Measurements from ENCODE around the gene NAA40. TPM values are rescaled to one million over a fixed set of nuclear protein-coding genes. Genes with fewer than 3 reads are reported as not detected.

Gene NAA40
- total and polyA plus RNA-seq, 2 of the 13 experiments (the other 11 are each of a cell fraction or from before 2014, with no cell fraction given), result 11.1 to 17.9 TPM

DNA sequence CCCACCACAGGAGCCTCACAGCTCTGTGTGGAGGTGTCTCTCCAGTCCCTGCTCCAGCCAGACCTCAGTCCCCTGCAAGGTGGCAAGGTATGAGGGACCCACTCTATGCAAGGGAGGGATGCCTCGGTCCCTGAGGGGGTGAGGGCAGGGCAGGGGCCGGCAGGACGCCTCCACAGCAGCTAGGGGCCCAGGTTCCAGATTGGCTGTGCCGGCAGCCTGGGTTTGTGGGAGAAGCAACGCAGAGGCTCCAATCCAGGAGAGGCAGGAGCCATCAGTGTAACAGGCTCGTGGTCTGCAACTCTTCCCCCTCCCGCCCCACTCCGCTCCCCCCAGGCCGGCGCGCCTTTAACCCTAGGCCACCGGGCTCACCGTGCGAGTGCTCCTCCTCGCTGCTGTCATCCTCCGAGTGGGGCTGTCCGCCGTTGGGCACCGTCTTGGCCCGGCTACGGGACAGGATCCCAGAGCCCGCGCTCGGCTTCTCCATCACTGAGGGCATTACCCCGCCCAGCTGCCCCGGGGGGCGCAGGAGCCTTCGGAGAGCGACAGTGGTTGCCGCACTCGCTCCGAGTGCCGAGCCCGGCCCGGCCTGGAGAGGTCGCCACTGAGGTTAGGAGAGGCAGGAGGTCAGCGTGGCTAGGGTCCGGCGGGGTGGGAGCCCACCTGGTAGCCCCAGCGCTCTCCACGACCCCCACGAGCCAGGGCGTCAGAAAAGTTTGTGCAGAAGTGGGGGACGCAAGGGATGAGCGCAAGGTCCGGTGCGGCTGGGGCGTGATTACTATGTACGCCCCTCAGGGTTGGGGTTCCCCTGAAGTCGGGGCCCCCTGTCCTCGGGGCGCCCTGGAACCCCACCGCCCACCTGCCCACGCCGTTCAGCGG lies 22.6 kb upstream of the NAA40 start (continued):
- TF ChIP-seq HNRNPK (IDR thresholded peaks at IDR 0.05; ENCODE audit: low read depth, low read length, poor library complexity, severe bottlenecking), result peak; percentile 10
- peak; percentile 24; the same call in 1 of the 2 replicates for TF ChIP-seq GABPB1 (CRISPR knock-in tag; IDR thresholded peaks at IDR 0.05)
- TF ChIP-seq DMAP1 (CRISPR knock-in tag; IDR thresholded peaks at IDR 0.05), result no peak; the same call in 1 of the 2 replicates
- peak; percentile 33; the same call in 1 of the 2 replicates for TF ChIP-seq SMAD1 (CRISPR knock-in tag; IDR thresholded peaks at IDR 0.05; ENCODE audit: borderline replicate concordance, low read depth)
- no peak for TF ChIP-seq ZNF10 (CRISPR knock-in tag; IDR thresholded peaks at IDR 0.05; ENCODE audit: borderline replicate concordance, low read depth)
- TF ChIP-seq NRL (CRISPR knock-in tag; IDR thresholded peaks at IDR 0.05; ENCODE audit: borderline replicate concordance), result peak; percentile 69; the same call in 1 of the 2 replicates
- no peak for TF ChIP-seq BHLHE40 (IDR thresholded peaks at IDR 0.05; ENCODE audit: low read length)
- TF ChIP-seq ZNF556 (CRISPR knock-in tag; IDR thresholded peaks at IDR 0.05; ENCODE audit: borderline replicate concordance), result no peak
- 0 out of 2 replicates have a peak, but pooled peaks have one; percentile 30 for TF ChIP-seq ZNF709 (CRISPR knock-in tag; IDR thresholded peaks at IDR 0.05)
- TF ChIP-seq NR2F6 (IDR thresholded peaks at IDR 0.05), result no peak
- TF ChIP-seq NR2F6 (CRISPR knock-in tag; IDR thresholded peaks at IDR 0.05), result peak; percentile 68; the same call in 1 of the 2 replicates
- TF ChIP-seq RAD21 (CRISPR knock-in tag; IDR thresholded peaks at IDR 0.05), result peak; percentile 63
- TF ChIP-seq, protein P1, sequence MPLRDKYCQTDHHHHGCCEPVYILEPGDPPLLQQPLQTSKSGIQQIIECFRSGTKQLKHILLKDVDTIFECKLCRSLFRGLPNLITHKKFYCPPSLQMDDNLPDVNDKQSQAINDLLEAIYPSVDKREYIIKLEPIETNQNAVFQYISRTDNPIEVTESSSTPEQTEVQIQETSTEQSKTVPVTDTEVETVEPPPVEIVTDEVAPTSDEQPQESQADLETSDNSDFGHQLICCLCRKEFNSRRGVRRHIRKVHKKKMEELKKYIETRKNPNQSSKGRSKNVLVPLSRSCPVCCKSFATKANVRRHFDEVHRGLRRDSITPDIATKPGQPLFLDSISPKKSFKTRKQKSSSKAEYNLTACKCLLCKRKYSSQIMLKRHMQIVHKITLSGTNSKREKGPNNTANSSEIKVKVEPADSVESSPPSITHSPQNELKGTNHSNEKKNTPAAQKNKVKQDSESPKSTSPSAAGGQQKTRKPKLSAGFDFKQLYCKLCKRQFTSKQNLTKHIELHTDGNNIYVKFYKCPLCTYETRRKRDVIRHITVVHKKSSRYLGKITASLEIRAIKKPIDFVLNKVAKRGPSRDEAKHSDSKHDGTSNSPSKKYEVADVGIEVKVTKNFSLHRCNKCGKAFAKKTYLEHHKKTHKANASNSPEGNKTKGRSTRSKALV (CRISPR knock-in tag; IDR thresholded peaks at IDR 0.05), result peak; percentile 29; the same call in 1 of the 2 replicates
- TF ChIP-seq JARID2 (CRISPR knock-in tag; IDR thresholded peaks at IDR 0.05; ENCODE audit: insufficient replicate concordance), result peak; percentile 53
- TF ChIP-seq ZNF891 (CRISPR knock-in tag; IDR thresholded peaks at IDR 0.05), result 0 out of 2 replicates have a peak, but pooled peaks have one; percentile 20
- TF ChIP-seq RXRB (CRISPR knock-in tag; IDR thresholded peaks at IDR 0.05; ENCODE audit: borderline replicate concordance), result 0 out of 2 replicates have a peak, but pooled peaks have one; percentile 25
- peak; percentile 64 for TF ChIP-seq XRCC5 (optimal IDR thresholded peaks at IDR 0.05; ENCODE audit: low read length)
- TF ChIP-seq ARNTL (CRISPR knock-in tag; IDR thresholded peaks at IDR 0.05), result no peak
- TF ChIP-seq, protein P2, sequence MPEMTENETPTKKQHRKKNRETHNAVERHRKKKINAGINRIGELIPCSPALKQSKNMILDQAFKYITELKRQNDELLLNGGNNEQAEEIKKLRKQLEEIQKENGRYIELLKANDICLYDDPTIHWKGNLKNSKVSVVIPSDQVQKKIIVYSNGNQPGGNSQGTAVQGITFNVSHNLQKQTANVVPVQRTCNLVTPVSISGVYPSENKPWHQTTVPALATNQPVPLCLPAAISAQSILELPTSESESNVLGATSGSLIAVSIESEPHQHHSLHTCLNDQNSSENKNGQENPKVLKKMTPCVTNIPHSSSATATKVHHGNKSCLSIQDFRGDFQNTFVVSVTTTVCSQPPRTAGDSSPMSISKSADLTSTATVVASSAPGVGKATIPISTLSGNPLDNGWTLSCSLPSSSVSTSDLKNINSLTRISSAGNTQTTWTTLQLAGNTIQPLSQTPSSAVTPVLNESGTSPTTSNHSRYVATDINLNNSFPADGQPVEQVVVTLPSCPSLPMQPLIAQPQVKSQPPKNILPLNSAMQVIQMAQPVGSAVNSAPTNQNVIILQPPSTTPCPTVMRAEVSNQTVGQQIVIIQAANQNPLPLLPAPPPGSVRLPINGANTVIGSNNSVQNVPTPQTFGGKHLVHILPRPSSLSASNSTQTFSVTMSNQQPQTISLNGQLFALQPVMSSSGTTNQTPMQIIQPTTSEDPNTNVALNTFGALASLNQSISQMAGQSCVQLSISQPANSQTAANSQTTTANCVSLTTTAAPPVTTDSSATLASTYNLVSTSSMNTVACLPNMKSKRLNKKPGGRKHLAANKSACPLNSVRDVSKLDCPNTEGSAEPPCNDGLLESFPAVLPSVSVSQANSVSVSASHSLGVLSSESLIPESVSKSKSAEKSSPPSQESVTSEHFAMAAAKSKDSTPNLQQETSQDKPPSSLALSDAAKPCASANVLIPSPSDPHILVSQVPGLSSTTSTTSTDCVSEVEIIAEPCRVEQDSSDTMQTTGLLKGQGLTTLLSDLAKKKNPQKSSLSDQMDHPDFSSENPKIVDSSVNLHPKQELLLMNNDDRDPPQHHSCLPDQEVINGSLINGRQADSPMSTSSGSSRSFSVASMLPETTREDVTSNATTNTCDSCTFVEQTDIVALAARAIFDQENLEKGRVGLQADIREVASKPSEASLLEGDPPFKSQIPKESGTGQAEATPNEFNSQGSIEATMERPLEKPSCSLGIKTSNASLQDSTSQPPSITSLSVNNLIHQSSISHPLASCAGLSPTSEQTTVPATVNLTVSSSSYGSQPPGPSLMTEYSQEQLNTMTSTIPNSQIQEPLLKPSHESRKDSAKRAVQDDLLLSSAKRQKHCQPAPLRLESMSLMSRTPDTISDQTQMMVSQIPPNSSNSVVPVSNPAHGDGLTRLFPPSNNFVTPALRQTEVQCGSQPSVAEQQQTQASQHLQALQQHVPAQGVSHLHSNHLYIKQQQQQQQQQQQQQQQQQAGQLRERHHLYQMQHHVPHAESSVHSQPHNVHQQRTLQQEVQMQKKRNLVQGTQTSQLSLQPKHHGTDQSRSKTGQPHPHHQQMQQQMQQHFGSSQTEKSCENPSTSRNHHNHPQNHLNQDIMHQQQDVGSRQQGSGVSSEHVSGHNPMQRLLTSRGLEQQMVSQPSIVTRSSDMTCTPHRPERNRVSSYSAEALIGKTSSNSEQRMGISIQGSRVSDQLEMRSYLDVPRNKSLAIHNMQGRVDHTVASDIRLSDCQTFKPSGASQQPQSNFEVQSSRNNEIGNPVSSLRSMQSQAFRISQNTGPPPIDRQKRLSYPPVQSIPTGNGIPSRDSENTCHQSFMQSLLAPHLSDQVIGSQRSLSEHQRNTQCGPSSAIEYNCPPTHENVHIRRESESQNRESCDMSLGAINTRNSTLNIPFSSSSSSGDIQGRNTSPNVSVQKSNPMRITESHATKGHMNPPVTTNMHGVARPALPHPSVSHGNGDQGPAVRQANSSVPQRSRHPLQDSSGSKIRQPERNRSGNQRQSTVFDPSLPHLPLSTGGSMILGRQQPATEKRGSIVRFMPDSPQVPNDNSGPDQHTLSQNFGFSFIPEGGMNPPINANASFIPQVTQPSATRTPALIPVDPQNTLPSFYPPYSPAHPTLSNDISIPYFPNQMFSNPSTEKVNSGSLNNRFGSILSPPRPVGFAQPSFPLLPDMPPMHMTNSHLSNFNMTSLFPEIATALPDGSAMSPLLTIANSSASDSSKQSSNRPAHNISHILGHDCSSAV (CRISPR knock-in tag; IDR thresholded peaks at IDR 0.05; ENCODE audit: borderline replicate concordance), result no peak
- TF ChIP-seq ZBTB1 (CRISPR knock-in tag; IDR thresholded peaks at IDR 0.05; ENCODE audit: borderline replicate concordance), result no peak
